Suprapubic skin (tissue), 4 donors: ENCODE data around the gene NSA2.

Source experiments
- CTCF ChIP-seq, 2 donors: fragments of 200-600 bp in 1 of 2; fragments of 450-650 bp in 1 of 2; sonication (generic) in 1 of 2; IDR thresholded peaks; one replicate each; pipeline ENCODE4 v1.5.1; 2016 to 2019; ENCODE audit warnings: antibody characterized with exemption in 2 of 2, mild to moderate bottlenecking in 1 of 2, moderate library complexity in 1 of 2
- EP300 ChIP-seq: sonication (generic); formaldehyde crosslinking; IDR thresholded peaks from one replicate; pipeline ENCODE4 v1.6.1; 2017; ENCODE audit warnings: antibody characterized with exemption
- POLR2AphosphoS5 ChIP-seq, 3 donors: sonication (generic); formaldehyde crosslinking; IDR thresholded peaks; one replicate each; pipeline ENCODE4 v1.6.1; 2017; ENCODE audit warnings: antibody characterized with exemption in 3 of 3

DNA sequence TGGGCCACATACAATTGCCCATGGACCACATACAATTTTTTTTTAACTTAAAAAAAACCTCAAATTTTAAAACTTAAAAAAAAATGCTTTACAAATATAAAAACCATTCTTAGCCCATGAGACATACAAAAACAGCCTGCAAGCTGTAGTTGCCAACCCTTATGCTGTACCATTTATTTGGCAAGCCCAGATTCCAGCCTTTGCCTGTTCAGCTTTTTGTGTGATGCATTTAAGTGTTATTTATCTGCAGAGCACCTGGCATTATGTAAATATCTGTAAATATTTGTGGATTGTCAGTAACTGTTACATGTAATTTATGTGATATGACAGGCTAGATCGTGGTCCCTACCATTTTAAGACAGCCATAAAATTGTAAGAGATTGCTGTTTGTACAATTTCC, 49.5 kb upstream of the NSA2 start:
- TF ChIP-seq POLR2AphosphoS5 (IDR thresholded peaks at IDR 0.05) (no peak), CTCF (IDR thresholded peaks at IDR 0.05) (no peak), EP300 (no peak)
